DMS 273 (cell line): ENCODE results near the gene DRAXIN.
A peak's percentile ranks its signal among the peaks of the same experiment; 100 is the strongest.

ENCODE experiments used
- DNase-seq: peaks from one replicate; lab custom pipeline; 2025; ENCODE audit not compliant: unreplicated experiment; lab: John Stamatoyannopoulos, UW

DRAXIN gene

DNA sequence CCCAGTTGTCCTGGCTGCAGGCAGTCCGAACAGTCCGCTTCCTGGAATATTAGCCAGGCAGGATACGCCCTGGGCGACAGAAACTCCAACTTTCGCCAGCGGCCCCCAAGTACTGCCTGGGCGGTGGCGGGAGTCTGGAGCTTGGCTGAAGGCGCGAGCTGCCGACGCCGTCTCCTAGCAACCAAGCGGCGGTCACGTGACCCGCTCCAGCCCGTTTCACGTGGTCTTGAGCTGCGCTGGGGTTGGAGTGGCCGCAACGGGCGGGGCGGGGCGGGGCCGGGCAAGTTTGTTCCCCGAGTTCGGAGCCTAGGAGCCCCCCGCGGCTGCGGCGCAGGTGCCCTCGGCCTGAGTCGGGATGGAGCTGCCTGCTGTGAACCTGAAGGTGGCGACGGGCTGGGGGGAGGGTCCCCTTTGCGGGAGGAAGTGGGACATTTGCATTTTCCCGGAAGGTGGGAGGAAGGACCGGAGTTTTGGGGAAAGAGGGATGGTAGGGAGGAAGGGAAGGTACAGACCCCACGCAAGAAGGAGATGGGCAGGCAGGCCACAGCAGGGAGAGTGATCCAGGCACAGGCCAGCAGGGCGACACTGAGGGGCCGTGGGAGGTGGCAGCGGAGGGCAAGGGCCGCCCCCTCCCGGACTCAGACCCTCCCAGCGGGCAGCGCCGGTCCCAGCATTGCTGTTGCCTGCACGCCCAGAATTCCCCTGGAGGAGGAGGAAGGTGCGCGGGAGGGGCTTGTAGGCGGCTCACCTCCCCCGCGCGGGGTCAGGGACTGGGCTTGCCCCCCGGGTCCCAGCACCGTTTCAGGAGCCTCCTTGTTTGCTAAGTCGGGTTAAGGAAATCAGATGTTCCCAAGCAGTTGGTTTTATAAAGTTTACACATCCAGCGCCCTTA lies 44.6 kb downstream of the DRAXIN start, which contains the start of gene AGTRAP:
TSS of gene AGTRAP (plus strand) at position 283 of the 892 bp plus-strand sequence. CDS start at position 356, 73 bp downstream.
- peak; percentile 97 for DNase-seq

DNA sequence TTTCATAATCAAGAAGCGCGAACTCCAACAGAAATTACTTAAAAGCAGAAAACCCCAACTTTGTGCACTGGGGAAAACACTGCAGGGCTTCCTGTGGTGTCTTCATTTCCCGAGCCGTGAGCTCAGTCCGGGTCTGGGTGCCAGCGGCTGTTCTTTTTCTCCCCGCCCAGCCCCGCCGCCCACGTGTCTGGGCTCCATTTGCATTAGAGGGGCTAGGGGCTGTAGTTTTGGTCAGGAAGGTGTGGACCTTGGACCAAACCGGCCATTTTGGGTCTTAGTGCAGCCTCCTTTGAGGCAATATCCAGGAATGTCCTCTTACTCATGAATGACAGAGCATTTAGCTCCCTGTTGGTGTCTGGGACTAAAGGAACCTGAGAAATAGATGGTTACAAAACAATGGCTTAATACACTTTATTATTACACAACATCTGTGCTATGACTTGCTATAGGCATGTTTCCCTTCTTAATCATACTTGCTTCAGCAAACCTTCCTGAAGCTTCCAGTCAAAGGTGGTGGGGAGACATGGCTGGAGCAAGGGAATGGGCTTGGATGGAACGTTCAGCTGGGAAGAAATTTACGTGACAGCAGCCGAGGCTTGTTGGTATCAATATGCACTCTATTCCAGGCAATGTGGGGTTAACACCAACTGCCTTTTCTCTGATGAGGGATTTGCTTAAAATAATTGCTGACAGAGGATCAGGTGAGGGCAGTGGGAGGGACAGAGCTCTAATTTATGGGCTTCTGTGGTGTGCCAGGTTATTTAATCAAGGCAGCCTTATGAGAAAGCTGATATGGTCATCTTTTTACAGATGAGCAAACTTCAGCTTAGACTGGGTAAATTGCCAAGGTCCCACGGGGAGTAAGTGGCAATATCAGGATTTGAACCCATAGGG lies 45.5 kb downstream of the DRAXIN start:
- peak; percentile 76 for DNase-seq

DNA sequence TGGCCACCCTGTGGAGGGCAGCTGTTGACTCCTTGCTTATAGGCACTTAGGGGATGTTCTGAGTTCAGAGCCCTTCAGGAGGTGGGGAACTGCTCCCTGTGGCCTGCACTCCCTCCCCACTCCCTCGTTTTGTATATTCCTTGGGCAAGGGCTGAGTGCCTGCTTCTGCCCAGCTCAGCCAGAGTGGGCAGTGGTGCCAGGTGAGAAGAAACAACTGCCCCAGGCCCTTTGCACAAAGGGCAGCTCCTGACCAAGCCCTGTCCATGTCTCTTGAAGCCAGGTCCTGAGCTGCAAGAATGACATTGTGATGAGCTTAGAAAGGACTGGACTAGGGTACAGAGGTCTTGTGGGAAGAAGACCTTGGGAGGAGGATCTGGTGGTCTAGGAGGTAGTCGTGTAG lies 46.6 kb downstream of the DRAXIN start:
- DNase-seq, result no peak

DNA sequence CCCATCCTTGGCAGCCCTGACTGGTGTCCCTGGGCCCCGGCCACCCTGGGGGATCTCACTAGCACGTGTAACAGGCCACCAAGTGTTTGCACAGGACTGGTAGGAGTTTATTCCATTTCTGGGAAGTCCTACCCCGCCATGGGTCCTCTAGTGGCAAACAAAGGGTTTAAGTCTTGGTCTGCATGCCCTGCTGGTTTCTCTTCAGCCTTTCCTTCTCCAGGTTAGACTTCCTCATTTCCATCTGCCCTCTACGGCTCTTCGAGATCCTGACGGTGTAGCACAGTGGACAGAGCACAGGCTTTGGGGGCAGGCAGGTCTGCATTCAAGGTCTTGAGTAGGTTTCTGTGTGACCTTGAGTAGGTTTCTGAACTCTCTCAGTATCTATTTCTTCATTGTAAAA lies 47.3 kb downstream of the DRAXIN start:
- DNase-seq, result no peak

DNA sequence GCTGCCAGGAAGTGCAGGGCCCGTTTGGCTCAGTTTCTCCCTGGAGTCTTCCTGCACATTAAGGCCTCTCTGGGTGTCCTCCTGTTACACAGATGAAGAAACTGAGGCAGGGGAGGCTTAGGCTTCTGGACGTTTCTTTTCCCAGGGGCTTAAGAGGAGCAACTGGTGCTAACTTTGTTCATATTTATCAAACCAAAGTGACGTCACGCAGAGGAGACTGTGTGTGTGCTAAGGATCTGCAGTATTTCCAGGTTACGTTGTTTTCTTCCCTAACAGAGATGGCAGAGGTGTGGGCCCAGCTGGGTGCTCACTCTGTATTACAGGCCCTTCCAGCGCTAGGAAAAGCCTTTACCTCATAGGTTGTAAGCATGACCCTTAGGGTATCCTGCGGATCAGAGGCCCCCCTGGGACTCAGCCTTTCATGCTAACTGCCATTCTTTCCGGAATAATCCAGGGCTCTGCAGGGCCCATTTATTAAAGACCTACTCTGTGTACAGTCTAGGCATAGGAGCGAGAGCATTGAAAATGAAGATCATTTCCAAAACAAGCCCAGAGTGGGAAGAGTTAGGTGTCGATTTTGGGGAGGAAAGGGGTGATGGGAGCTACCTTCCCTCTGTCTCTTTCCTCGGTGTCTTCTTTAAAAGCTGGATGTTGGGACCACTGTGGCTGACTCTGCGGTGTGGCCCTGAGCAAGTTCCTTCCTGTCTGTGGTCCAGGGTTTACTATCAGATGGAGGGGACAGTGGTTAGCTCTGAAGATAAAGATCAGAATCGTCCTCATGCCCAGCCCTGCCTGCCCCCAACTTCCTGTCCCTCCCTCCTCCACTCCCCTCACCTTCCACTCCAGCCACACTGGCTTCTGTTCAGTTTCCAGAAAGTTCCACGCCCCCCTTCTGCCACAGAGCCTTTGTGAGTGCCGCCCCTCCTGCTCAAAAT lies 49.0 kb downstream of the DRAXIN start:
- DNase-seq, result no peak

DNA sequence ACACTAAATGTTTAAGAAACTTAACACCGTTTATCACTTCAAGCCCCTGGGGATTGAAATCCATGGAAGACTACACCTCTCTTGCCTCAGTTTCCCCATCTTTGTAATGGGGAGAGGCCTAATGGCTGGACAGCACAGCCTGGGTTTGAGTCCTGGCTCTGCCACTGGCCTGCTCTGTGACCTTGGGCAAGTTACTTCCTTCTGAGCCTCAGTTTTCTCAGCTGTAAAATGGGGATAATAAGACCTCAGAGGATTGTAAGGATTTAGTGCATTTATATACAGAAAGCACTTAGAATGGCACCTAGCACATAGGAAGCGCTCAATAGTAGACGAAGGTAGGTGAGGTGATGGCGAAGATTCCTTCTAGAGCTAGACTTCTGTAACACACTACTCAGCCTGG lies 50.0 kb downstream of the DRAXIN start:
- DNase-seq, result no peak

DNA sequence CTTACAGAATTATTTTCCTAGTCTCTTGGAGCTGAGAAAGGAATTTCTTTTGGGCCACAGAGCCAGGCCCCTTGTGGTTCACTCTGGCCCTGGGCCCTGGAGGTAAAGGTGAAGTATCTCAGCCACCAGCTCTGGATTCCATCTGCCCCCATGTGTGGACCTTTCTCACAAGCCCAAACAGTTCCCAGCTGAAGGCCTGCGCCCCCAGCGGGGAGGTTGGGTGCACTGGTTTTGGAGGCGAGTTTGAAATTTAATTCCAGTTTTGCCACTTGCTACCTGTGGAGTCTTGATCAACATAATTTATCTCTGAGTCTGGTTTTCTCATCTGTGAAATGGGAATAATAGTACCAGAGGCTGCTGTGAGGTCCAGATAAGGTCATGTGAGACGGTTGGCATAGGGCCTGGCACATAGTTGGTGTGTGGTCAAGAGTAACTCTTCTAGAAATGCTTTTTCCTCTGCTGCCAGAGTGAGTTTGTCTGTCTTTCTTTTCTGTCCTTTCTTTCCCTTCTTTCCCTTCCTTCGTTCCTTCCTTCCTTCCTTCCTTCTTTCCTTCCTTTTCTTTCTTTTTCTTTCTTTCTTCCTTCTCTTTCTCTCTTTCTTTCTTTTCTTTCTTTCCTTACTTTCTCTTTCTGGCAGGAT lies 50.5 kb downstream of the DRAXIN start:
- no peak for DNase-seq

DNA sequence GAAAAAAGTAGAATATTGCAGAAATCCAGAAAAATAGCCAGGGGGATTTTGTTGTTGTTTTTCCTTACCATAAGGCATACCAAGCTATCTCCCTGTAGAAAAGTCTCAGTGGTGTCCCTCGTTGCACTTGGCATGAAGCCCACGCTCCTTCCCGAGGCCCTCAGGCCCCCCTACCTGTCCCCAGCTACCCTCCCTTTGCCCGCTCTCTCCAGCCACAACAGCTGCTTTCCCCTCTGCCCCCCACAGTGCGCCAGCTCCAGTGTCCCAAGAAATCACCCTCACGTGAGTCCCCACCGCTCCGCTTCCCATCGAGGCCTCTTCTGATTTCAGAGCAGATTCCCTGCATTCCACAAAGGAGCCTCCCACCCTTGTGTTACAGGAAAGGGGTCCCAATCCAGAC lies 52.8 kb downstream of the DRAXIN start:
- DNase-seq, result no peak

DNA sequence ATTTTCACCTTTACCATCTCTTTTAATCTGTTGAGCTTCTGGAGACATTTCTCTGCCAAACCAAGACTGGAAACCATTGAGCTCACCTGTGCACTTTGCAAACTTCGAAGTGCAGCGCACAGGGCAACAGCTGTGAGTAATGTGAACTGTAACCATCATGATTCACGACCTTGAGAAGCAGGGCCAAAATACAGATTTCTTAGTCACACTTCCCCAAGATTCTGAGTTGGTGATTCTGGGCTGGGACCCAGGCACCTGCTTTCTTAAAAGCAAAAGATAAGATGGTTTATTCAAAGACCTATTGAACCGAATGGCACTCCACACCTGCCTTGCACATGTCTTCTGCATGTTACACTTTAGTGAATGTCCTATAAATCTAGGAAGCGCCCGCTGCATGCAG lies 54.6 kb downstream of the DRAXIN start:
- DNase-seq, result no peak

DNA sequence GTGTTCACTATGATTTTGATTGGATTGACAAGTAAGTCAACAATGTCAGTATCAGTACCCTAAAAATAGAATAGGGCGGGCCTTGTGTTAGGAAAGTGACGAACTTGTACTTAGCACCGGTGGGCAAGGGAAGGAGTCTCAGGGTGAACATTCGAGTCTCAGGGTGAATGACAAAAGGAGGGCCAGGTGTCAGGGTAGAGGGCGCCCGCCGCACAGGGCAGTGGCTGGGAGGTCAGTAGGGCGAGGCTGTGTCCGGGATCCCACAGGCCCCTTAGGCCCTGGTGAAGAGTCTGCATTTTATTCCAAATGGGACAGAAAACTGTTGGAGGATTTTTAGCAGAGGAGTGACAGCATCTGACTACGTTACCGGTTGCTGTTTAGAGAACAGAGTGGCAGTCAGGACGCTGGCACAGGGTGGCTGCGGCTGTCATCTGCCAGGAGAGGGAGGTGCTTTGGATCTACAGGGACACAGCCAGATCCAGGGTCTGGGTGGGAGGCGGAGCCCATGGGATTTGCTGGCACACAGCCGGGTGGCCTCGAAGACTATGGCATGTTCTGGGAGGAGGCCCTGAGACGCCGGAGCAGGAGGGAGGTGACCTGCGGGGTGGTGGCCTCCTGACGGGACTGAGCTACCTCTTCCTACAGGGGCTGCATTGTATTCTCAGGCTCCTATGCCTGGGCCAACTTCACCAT lies 55.4 kb downstream of the DRAXIN start:
- DNase-seq, result no peak

DNA sequence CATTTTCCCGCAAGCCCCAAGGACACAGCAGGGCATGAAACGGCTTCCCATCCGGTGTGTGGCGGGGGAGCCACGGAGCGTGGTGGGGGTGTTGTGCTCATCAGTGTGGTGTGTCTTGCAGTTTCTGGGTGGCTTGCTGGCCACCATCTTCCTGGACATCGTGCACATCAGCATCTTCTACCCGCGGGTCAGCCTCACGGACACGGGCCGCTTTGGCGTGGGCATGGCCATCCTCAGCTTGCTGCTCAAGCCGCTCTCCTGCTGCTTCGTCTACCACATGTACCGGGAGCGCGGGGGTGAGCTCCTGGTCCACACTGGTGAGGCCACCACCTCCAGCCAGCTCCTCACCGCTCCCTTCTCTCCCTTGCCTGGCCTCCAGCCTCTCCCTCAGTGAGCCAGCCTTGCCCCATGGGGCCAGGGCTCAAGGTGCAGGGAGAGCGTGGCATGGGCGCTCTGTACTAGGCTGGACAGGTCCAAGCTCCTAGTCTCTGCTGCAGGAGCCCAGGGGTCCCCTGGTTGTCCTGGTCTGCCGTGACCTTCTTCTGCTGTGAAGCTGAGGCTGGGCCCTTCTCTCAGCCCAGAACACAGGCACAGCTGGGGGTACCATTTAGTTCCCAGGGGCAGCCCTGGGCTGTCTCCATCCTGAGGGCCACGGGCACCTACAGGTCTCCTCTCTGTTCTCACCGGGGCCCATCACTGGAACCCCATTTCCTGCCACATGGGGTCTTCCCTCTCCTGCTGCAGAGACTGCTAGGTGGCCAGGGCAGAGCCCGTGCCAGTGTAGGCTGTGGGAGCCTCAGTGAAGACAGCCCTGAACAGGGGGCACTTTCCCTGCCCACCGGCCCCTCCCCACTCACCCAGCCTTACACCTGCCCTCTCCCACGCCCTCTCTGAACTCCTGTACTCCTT lies 57.0 kb downstream of the DRAXIN start:
- no peak for DNase-seq

DNA sequence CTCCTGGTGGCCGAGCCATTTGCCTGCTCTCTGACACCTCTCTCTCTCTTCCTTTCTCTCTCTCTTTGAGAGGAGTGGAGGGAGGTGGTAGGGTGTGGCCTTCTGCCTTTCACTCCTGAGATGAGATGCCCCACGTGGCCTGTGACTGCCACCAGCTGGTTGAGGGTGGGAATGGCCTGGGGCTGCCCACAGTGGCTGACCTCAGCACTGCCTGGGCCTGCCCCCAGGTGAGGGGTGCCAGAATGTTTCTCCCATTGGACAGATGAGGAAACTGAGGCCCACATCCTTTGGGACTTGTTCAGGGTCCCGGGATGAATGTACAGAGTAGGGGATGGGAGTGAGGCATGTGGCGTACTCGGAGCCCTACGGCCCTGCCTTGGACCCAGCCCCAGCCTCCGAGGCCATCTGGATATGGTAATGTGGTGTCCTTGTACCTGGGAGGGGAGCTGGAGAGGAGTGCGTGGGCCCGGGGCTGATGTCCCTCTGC lies 57.7 kb downstream of the DRAXIN start:
- peak; percentile 77 for DNase-seq

DNA sequence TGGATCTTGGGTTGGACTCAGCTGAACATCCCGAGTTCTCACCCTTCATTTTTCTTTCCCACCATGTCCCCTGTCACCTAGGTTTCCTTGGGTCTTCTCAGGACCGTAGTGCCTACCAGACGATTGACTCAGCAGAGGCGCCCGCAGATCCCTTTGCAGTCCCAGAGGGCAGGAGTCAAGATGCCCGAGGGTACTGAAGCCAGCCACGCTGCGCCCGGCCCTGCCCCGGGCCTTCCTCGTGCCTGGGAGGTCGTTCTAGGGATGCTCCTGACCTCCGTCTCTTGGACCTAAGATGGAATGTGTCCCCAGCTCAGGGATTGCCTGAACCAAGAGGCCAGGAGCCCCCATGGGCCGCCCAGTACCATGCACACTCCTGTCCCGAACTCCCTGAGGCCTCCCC lies 58.5 kb downstream of the DRAXIN start:
- DNase-seq, result no peak

DNA sequence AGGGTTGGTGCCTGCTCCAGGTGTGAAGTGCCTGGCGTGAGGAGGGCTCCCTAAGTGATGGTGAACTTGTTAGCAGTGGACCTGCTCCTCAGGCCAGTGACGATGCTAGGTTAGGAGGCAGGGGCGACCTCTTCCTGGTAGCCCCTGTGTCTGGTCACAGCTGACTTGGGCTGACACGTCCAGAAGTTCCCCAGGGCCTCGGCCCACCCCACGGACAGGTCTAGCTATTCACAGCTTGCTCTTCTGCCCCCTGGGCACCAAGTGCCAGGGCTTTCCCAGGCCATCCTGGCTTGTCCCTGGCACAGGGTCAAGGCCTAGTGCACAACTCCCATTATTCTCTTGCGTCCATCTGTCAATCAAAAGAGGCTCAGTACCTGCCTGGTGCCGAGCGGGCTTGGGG lies 59.6 kb downstream of the DRAXIN start:
- DNase-seq, result no peak

DNA sequence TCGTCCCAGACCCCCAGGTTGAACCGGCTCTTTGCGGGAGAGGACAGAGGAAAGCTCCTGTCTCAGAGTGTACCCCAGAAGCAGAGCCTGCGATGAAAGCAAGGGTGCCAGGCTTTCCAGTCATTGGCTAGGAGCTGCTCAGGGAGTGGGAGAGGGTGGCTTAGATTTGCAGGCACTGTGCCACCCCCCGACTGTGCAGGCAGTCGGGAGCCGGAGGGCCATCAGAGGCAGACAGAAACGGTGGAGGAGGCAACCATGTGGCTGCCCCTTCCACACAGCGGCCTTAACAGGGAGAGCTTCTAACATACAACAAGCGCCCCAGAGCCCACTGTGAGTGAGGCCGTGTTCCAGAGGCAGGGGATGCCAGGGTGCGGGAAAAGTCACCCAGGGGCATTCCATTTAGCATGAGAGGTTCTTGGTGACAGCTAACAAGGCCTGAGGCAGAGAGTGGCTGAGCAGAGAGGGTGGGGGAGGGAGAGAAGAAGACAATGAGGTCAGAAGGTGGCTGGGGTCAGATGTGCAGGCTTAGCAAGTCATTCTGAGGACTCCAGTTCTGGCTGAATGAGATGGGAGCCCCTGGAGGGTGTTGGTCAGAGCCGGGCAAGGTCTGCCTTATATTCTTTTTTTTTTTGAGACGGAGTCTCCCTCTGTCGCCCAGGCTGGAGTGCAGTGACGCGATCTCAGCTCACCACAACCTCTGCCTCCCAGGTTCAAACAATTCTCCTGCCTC lies 61.0 kb downstream of the DRAXIN start:
- DNase-seq, result peak; percentile 33

DNA sequence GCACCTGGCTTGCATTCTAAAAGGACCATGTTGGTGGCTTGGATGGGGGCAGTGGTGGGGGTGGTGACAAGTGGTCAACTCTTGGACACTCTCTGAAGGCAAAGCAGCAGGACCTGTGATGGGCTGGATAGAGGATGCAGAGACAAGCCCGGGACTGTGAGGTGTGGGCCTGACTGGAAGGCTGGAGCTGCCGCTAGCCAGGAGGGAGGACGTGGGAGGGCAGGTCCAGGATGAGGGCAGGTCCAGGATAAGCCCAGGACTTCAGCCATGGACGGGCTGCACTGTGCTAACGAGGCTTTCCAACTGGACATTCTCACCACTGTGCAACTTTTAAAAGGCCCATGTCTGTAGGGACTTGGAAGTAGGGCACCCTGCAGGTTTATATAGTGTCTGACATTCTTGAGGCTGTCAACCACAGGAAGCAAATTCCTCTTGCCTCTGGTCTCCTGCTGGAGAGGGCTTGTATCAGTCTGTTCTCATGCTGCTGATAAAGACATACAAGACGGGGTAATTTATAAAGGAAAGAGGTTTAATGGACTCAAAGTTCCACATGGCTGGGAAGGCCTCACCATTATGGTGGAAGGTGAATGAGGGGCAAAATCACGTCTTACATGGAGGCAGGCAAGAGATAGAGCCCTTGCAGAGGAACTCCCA lies 62.2 kb downstream of the DRAXIN start:
- no peak for DNase-seq

DNA sequence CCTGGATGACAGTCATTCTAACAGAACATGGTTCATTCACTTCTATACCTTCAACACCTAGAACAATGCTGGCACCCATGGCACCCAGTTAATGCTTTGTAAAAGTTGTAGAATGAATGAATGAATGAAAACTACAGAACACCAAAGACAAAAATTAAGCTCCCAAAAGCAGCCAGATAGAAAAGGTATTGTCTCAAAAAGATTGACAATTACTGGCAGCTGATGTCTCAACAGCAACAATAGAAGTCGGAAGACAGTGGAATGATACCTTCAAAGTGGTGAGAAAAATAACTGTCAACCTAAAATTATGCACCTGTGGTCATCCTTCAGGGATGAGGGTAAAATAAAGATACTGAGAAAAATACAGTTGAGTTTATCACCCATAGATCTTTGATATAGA lies 65.5 kb downstream of the DRAXIN start:
- no peak for DNase-seq
